ENCODE data around the gene CYP3A4.
"Not testable (repeated sequence)": the region's sequence is repeated elsewhere in the genome, so short reads cannot be mapped to it uniquely, and the experiment has no call there.

CYP3A4 gene

GRCh38 chr7:99748846-99749579, 35.0 kb downstream of the CYP3A4 start:
- no peak for DNase-seq

- not testable (repeated sequence) for DNase-seq
These were observed 37.1 kb downstream of the CYP3A4 start for GRCh38 chr7:99746915-99747314.

GRCh38 chr7:99745395-99745794, 38.6 kb downstream of the CYP3A4 start:
- not testable (repeated sequence) for DNase-seq

- no peak for DNase-seq
These were observed 41.1 kb downstream of the CYP3A4 start for GRCh38 chr7:99742737-99743394.

GRCh38 chr7:99741441-99741795, 42.6 kb downstream of the CYP3A4 start:
- no peak for DNase-seq

- DNase-seq, result no peak
These were observed 43.2 kb downstream of the CYP3A4 start for GRCh38 chr7:99740573-99741440.

GRCh38 chr7:99739699-99740572, 44.0 kb downstream of the CYP3A4 start:
- DNase-seq, result no peak

GRCh38 chr7:99737726-99738125, 46.3 kb downstream of the CYP3A4 start:
- DNase-seq, result no peak

GRCh38 chr7:99736667-99737066, 47.3 kb downstream of the CYP3A4 start:
- DNase-seq, result not testable (repeated sequence)

GRCh38 chr7:99734987-99735386, 49.0 kb downstream of the CYP3A4 start, which contains the start of gene CYP3A7:
Gene CYP3A7 (minus strand): TSS chr7:99735196. CDS start chr7:99735093, 103 bp downstream.
- DNase-seq, result no peak

GRCh38 chr7:99733448-99733847, 50.5 kb downstream of the CYP3A4 start:
- no peak for DNase-seq

- no peak for DNase-seq
These were observed 51.0 kb downstream of the CYP3A4 start for GRCh38 chr7:99733003-99733402.

- no peak for DNase-seq
These were observed 52.2 kb downstream of the CYP3A4 start for GRCh38 chr7:99731638-99732374.

- no peak for DNase-seq
These were observed 53.0 kb downstream of the CYP3A4 start for GRCh38 chr7:99730992-99731391.

GRCh38 chr7:99730238-99730810, 53.7 kb downstream of the CYP3A4 start:
- DNase-seq, result no peak

- DNase-seq, result no peak
These were observed 54.3 kb downstream of the CYP3A4 start for GRCh38 chr7:99729486-99730237.

- no peak for DNase-seq
These were observed 55.4 kb downstream of the CYP3A4 start for GRCh38 chr7:99728615-99729014.

GRCh38 chr7:99723201-99723600, 60.8 kb downstream of the CYP3A4 start:
- not testable (repeated sequence) for DNase-seq

GRCh38 chr7:99720800-99721595, 63.0 kb downstream of the CYP3A4 start:
- DNase-seq, result no peak

All from DMS79 treated with DMSO at 0.1 percent for 48 hours (cell line).